HG02763 (cell line): ENCODE data around the gene CDH22.

Experiments used
- ATAC-seq: cut with Tn5 transposase; IDR thresholded peaks from one replicate; pipeline ENCODE4 v1.9.1; 2021; ENCODE audit warnings: mild to moderate bottlenecking, moderate library complexity; ENCODE audit not compliant: unreplicated experiment

Gene CDH22

GRCh38 chr20:46202766-46203509 is 105.4 kb downstream of the CDH22 start:
- no peak for ATAC-seq

GRCh38 chr20:46200582-46201570 is 107.4 kb downstream of the CDH22 start:
- no peak for ATAC-seq

DNA sequence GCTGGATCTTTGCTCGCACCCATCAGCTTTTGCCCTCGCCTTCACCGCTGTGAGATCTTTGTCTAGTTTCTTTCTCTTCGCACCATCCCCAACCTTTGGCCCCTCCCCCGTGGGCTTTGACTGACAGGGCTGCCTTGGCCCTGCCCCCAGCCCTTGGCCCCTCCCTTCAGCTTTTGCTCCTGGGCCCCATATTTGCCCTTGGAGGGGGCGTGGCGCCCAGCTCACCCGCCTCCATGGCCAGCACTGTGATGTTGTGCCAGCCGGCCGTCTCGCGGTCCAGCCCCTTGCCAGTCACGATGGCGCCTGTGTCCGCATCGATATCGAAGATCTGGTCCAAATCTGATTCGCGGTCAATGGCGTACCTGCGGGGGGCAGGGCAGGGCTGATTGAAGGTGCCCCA is 109.1 kb downstream of the CDH22 start:
- ATAC-seq, result no peak

DNA sequence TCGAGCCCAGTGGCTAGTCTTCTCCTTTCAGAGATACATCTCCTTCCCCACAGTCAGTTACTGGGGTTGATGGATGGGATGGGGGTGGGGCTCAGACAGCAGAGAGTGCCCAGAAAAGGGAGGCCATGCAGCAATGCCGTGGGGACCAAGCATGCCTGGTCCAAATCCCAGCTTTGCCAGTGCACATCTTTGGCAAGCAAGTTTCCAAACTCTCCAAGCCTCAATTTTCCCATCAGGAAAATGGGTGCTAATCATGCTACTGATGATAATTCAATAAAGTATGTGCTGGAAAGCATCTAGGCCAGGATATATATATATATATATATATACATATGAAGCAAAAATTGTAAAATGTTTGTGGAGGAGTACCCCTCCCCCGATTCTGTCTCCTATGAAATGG is 111.3 kb downstream of the CDH22 start:
- ATAC-seq, result no peak

DNA sequence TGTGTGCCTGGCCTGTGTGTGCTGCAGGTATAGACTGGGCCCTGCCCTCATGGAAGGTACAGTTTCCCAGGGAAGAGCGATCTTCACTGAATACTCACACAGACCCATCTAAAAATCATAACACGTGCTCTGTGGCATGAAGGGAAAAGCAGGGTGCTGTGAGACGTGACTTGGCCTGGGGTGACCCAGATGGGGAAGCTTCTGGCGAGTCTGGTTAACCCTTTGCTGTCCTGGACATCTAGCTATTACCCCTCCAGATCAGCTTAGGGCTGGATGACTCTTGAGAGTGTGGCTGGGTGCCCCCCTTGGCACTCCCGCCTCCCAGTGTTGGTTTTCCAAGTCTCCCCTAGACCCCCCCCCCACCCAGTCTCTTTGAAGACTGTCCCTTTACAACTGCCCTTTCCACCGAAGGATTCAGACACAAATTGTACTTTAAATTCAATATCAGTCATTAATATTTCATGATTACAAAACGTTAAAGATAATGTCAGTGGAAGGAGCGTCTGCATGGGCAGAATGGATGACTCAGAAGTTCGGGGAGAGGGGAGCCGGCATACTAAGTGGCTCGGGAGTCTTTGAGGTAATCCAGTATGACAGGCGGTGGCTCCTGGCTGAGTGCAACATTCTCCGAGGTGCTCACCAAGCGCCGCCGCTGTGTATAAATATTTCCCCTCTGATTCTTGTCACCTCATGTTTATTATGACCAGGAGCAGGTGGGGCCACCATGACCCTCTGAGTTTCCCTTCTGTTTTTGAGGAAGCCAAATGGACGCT is 112.8 kb downstream of the CDH22 start:
- no peak for ATAC-seq

GRCh38 chr20:46194409-46194808 is 113.9 kb downstream of the CDH22 start:
- ATAC-seq, result no peak

DNA sequence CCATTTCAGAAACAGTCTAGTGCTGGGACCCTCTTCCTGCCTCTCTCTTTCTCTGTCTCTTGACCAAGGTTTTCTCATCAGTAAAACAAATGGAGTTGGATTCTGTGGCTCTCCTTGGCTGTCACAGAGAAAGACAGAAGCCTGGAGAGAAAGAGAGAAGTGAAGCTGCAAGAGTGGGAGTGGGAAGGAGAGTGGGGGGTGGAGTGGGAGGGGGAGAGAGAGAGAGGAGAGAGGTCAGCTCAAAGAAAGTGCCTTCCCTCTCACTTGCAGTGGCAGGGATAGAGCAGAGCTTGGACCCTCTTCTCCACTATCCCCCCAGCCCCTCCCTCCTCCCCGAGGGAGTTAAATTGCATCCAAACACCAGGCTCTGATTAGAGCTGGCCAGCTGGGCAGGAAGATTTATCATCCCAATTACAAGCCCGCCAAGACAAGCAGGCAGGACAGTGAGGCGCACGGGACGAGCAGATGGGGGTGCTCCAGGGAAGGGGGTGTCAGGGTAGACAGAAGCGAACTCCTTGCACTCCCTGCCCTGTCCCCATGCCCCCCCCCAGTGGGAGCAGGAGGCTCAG is 115.8 kb downstream of the CDH22 start:
- ATAC-seq, result no peak

GRCh38 chr20:46191611-46192010 is 116.7 kb downstream of the CDH22 start:
- no peak for ATAC-seq

DNA sequence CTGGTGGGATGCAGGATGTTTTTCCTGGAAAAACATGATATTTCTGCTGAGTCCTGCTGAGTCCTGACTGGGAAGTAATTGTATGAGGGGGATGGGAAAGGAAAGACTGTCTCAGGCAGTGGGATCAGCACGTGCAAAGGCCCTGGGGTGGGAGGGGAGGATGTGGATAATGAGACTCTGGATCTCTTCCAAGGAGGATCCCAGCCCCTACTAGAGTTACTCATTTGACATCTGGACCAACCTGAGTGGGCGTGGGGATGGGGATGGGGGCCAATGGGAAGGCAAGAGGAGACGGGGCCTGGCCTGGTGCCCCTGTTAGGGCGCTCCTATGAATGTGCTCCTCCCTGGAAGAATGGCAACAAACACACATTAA is 117.1 kb downstream of the CDH22 start:
- no peak for ATAC-seq

DNA sequence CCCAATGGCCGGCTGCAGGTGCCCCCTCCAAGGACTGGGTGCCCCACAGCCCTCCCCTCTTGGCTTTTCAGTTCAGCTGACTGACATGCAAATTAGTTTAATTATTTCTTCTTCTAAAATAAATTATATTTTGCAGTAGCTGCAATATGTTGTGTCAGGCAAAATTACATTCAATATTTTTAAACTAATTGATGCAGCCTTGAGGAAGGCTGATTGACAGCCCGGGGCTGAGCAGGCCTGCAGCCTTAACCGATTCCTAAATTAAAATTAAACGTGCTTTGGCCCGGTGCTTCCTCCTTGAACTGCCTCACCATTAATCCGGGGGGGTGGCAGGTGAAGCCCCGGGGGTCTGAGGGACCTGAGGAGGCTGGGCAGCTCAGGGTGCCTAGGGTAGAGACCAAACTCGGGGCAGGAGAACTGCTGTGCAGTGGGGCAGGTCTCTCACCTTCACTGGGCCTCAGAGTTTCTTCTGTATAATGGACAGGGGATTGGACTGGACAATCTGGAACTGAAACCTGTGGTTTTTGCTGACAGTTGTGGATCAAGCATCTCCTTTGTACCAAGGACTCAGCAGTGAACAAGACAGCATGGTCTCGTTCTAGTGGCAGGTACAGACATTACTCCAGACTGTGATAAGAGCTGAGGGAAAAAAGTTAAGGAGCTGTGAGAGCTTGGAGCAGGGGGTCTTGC is 117.7 kb downstream of the CDH22 start:
- ATAC-seq, result no peak

DNA sequence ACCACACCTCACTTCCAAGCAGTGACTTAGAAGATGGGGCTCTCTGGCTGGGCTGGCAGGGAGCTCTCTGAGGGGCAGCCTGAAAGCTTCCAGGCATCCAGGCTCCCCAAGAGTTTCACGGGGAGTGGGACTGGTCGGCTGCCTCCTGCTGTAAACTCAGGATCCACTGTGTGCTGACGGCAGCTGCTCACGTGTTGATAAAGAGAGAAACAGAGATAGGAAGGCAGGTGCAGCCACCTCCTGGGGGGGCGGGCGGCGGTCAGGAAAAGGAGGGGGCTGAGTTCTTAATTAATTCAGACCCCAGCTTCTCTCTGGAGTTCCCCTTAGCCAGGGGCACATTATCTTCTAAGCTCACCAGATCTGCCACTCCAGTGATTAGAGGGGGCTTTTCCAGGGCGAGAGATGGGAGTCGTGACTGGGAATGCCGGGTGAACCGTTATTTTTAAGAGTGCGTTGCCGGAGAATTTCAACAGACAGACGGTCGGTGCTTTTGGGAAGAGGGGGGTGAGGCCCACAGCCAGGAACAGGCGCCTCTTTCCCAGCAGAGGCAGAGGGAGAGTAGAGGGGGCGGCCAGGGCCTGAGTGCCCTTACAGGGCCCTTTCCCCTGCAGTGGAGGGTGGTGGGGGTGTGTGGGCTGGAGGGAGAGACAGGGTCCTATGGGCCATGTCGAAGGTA is 119.3 kb downstream of the CDH22 start:
- no peak for ATAC-seq

GRCh38 chr20:46186210-46186609 is 122.1 kb downstream of the CDH22 start:
- ATAC-seq, result no peak

DNA sequence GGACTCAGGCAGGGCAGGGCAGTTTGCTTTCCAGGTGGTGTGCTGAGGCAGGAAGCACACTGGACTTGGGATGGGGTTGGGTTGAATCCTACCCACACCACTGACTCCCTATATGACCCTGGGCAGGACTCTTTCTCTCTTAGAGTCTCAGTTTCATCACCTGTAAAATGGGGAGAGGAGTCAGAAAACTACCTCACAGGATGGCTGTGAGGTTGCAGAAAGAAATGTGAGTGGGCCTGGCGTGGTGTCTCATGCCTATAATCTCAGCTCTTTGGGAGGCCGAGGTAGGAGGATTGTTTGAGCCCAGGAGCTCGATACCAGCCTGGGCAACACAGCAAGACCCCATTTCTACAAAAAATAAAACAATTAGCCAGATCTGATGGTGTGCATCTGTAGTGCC is 122.9 kb downstream of the CDH22 start:
- no peak for ATAC-seq

DNA sequence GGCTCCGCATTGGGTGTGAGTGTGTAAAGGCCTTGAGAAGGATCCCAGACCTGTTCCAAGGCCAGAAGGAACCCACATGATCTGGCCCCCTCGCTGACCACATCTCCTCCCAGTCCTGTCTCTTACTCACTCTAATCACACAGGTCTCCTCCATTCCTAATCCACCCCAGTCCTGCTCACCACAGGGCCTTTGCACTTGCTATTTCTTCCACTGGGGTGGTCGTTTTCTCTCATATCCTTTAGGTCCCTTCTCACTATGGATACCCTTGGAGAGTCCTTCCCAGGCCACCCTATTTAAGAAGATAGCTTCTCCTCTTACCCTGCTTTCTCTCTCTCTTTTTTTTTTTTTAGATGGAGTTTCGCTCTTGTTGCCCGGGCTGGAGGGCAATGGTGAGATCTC is 124.5 kb downstream of the CDH22 start:
- no peak for ATAC-seq

DNA sequence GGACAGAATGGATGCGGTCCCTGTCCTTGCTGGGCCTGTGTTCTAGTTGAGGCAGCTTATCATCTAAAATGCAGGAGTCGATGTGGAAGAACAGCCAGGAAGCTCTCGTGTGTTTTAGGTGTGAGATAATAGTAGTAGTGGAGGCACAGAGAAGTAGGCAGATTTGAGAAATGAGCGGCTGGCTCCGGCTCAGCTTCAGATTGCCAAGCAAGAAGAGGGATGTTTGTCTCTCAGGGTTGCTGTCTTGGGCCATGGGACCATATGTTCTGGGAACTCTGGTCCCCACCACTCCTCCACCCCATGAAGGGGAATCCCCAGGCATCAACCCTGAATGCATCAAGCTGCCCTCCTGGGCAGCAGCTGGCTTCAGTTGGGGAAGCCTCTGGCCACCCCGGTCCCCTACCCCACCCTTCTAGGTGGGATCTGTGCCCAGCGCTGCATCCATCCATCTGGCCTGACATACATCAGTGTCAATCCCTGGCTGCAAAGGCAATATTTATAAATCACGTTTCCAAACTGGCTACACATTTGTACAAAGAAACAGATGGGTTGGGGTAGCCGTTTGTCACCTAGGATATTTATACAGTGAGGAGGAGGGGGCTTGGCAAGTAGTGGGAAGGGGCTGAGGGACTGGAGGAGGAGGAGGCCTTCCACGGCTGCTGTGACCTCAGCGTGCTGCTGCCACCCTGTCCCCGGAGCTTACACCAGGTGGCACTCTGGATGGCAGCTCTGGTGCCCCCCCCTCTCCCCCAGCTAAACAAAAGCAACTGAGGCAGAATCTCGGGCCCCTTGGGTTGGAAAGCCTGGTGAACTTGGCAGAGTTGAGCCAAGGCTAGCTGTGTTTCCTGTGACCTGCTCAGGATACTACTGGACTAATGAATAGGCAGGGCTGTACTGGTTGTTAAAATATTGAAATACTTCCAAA is 125.8 kb downstream of the CDH22 start:
- ATAC-seq, result no peak

- ATAC-seq, result no peak
These were observed 128.4 kb downstream of the CDH22 start for GRCh38 chr20:46179862-46180261.

DNA sequence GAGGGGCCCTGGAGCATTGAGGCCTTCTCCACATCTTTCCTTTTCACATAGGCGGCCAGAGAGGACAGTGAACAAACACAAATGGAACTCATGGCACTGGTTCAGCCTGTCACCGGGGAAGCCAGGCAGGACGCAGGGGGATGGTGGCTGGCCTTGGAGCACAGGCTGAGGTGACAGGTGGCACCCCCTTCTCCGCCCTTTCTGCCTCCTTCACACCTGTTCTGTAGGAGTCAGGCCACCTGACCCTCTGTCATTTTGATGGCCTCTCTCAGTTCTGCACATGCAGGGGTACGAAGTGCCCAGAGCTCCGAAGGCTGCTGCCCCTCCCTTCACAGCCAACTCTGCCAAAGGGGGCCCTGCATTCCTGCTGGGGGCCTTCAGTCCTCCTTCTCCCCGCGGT is 129.4 kb downstream of the CDH22 start:
- ATAC-seq, result no peak

- no peak for ATAC-seq
These were observed 130.5 kb downstream of the CDH22 start for GRCh38 chr20:46177768-46178167.
